Neuronal stem cell (in vitro differentiated cells): Measurements from ENCODE around the gene PLAAT3.

Experiments used
- DNase-seq: peaks from one replicate; pipeline ENCODE4 v3.0.0-alpha.2; 2013; ENCODE audit warnings: low spot score
- H2AFZ ChIP-seq: one replicate; pipeline ENCODE4 v1.6.1; 2013; ENCODE audit warnings: mild to moderate bottlenecking, low read length, inconsistent platforms
- H2AK5ac ChIP-seq: 2 replicates; pipeline ENCODE4 v1.6.1; 2013; ENCODE audit warnings: low read depth, mild to moderate bottlenecking, inconsistent platforms, low read length, moderate library complexity, mixed read lengths
- H2BK120ac ChIP-seq: 2 replicates; pipeline ENCODE4 v1.6.1; 2013; ENCODE audit warnings: low read depth, mild to moderate bottlenecking, inconsistent platforms, low read length, moderate library complexity, mixed read lengths
- H2BK12ac ChIP-seq: one replicate; pipeline ENCODE4 v1.6.1; 2013; ENCODE audit warnings: low read length, inconsistent platforms
- H2BK15ac ChIP-seq: 2 replicates; pipeline ENCODE4 v1.6.1; 2013; ENCODE audit warnings: mild to moderate bottlenecking, low read length, inconsistent platforms, mixed read lengths
- H2BK5ac ChIP-seq: one replicate; pipeline ENCODE4 v1.6.1; 2013; ENCODE audit warnings: inconsistent platforms, mild to moderate bottlenecking, low read length, moderate library complexity
- H3K14ac ChIP-seq: one replicate; pipeline ENCODE4 v1.6.1; 2013; ENCODE audit warnings: low read length, inconsistent platforms
- H3K18ac ChIP-seq: 2 replicates; pipeline ENCODE4 v1.6.1; 2013; ENCODE audit warnings: low read length, inconsistent platforms
- H3K23ac ChIP-seq: 2 replicates; pipeline ENCODE4 v1.6.1; 2013; ENCODE audit warnings: low read depth, mild to moderate bottlenecking, mixed read lengths, low read length, inconsistent platforms; ENCODE audit not compliant: poor library complexity
- H3K27ac ChIP-seq: replicated peaks from 3 replicates; pipeline ENCODE4 v1.5.1; 2013; ENCODE audit warnings: low read length, inconsistent platforms
- H3K27me3 ChIP-seq, 3 experiments: 2 replicates each; pipeline ENCODE4 v1.6.1; 2013; ENCODE audit warnings: low read length in 3 of 3, mild to moderate bottlenecking in 2 of 3, inconsistent platforms in 1 of 3, low read depth in 1 of 3, mixed read lengths in 1 of 3, moderate library complexity in 1 of 3; ENCODE audit not compliant: control insufficient read depth in 3 of 3, insufficient read depth in 3 of 3
- H3K36me3 ChIP-seq, 2 donors: replicated peaks in 1 of 2; 2 replicates each; pipeline ENCODE4 v1.6.1; 2013; ENCODE audit warnings: low read length in 2 of 2; ENCODE audit not compliant: control insufficient read depth in 2 of 2, insufficient read depth in 2 of 2
- H3K4ac ChIP-seq: 2 replicates; pipeline ENCODE4 v1.6.1; 2013; ENCODE audit warnings: inconsistent platforms, mild to moderate bottlenecking, low read length, moderate library complexity
- H3K4me1 ChIP-seq, 2 donors: 1 replicate in 1 of 2; 2 replicates in 1 of 2; pipeline ENCODE4 v1.6.1; 2013; ENCODE audit warnings: low read length in 2 of 2, low read depth in 1 of 2; ENCODE audit not compliant: control insufficient read depth in 2 of 2, insufficient read depth in 1 of 2
- H3K4me2 ChIP-seq: one replicate; pipeline ENCODE4 v1.6.1; 2013; ENCODE audit warnings: mild to moderate bottlenecking, low read length, inconsistent platforms; ENCODE audit not compliant: insufficient read depth, poor library complexity, severe bottlenecking
- H3K4me3 ChIP-seq, 2 donors: 2 replicates each; pipeline ENCODE4 v1.5.1; 2013; ENCODE audit warnings: low read length in 2 of 2, mild to moderate bottlenecking in 2 of 2, inconsistent platforms in 1 of 2, moderate library complexity in 1 of 2
- H3K79me1 ChIP-seq: one replicate; pipeline ENCODE4 v1.6.1; 2013; ENCODE audit warnings: low read depth, mild to moderate bottlenecking, inconsistent platforms, low read length, moderate library complexity
- H3K9ac ChIP-seq: one replicate; pipeline ENCODE4 v1.6.1; 2013; ENCODE audit warnings: mild to moderate bottlenecking, low read depth, low read length, inconsistent platforms; ENCODE audit not compliant: poor library complexity
- H3K9me3 ChIP-seq, 2 donors: replicated peaks in 1 of 2; 2 replicates each; pipeline versions ENCODE3 to v1.6.1; 2013; ENCODE audit warnings: low read length in 2 of 2, mild to moderate bottlenecking in 2 of 2, inconsistent platforms in 1 of 2, low read depth in 1 of 2, mixed read lengths in 1 of 2, moderate library complexity in 1 of 2; ENCODE audit not compliant: control insufficient read depth in 2 of 2, insufficient read depth in 1 of 2
- H4K8ac ChIP-seq: one replicate; pipeline ENCODE4 v1.6.1; 2013; ENCODE audit warnings: low read depth, mild to moderate bottlenecking, inconsistent platforms, low read length, moderate library complexity
- H4K91ac ChIP-seq: one replicate; pipeline ENCODE4 v1.6.1; 2013; ENCODE audit warnings: low read length, low read depth, mild to moderate bottlenecking, inconsistent platforms; ENCODE audit not compliant: poor library complexity
- WGBS, 2 donors: extraction: QIAGEN DNeasy Blood & Tissue Kit; methylation state at CpG; one replicate each; pipeline ENCODE4 v1.1.7; 2013; ENCODE audit warnings: missing lambda C conversion rate in 2 of 2, mixed read lengths in 1 of 2; ENCODE audit not compliant: insufficient read length in 2 of 2, insufficient replicate concordance in 1 of 2; ENCODE audit errors: extremely low coverage in 2 of 2; 5-methylcytosine and 5-hydroxymethylcytosine counted together

PLAAT3 gene

DNA sequence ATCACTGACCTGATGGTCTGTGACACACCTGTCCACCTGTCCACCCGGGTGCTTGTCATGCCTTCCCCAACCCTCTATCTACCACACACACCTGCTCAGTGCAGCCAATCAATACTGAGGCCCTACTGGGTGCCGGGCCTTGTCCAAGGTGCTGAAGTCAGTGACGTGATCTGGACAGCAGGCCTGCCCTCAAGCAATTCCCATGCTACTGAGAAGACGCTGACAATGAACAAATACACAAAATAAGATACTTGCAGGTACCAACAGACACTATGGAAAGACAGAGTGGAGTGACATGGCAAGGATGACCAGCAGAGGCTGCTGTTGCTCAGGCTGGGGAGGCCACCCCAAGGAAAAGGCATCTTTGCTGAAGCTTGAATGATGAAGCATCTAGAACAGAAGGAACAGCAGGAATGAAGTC, 21.2 kb downstream of the PLAAT3 start:
- no peak overlapping the region for H2BK12ac ChIP-seq
- no peak for DNase-seq
- no peak overlapping the region for H4K91ac ChIP-seq
- no peak overlapping the region for H2BK120ac ChIP-seq
- no peak overlapping the region for H3K4me2 ChIP-seq
- H2AK5ac ChIP-seq: no peak overlapping the region
- no peak overlapping the region for H3K14ac ChIP-seq
- H4K8ac ChIP-seq: no peak overlapping the region
- no peaks in the 10 kb centered on the region for H3K27me3 ChIP-seq
- H3K9me3 ChIP-seq: peaks cover 0 to 3% of the 10 kb centered on the region in 2 donors
- H3K9ac ChIP-seq: no peak overlapping the region
- no peaks in the 10 kb centered on the region for H3K4me1 ChIP-seq
- no peak overlapping the region for H2BK5ac ChIP-seq
- no peaks in the 10 kb centered on the region for H3K36me3 ChIP-seq
- no peak overlapping the region for H3K27ac ChIP-seq
- no peak overlapping the region for H3K18ac ChIP-seq
- peak overlapping the region; percentile 45 for H2AFZ ChIP-seq
- H3K4me3 ChIP-seq: no peak overlapping the region
- no peak overlapping the region for H3K23ac ChIP-seq
- no peak overlapping the region for H2BK15ac ChIP-seq
- H3K4ac ChIP-seq: no peak overlapping the region
- H3K79me1 ChIP-seq: no peaks in the 10 kb centered on the region
- no CpG with 5 or more reads among the region's 4 CpGs for WGBS, 2 donors

DNA sequence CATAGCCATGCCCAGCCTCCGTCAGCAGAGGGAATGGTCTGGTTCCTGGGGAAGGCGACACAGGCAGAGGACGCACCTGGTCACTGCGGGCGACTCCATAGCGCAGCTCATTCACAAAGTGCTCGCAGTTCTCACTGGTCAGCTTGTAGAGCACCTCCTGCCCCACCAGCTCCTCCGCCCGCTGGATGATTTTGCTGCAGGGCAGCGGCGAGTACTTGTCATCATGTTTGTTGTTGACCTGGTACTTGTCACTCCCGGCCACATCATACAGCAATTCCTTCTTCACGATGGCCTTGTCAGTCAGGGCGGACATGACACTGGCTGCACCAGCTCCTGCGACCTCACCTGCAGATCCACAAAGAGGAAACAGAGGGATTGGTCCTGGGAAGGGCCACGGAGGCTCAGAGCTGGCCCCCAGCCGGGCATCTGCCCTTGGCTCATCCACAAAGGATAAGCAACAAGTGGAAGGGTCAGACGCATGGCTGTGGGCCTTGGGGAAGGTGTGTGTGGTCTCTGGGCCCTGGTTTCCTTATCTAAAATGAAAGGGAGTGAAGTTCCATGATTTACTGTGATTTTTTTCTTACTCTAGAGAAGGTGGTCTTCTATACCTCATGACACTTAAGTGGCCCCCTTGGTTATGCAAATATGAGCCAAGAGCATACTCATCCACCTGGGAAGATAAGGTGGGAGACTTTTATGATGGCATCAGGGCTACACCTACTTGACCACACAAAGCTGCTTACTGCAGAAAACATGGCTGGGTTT, 24.0 kb downstream of the PLAAT3 start:
- Histone ChIP-seq H3K14ac (no peak overlapping the region), H3K4ac (no peak overlapping the region), H4K91ac (no peak overlapping the region), H3K27ac (no peak overlapping the region), H2BK5ac (no peak overlapping the region), H4K8ac (no peak overlapping the region), H3K27me3 (no peaks in the 10 kb centered on the region), H2BK15ac (no peak overlapping the region), H3K79me1 (no peaks in the 10 kb centered on the region), H3K9ac (peak overlapping the region; percentile 79), H3K23ac (peak overlapping the region; percentile 28), H3K4me3 (no peak overlapping the region), H3K9me3 (no peaks in the 10 kb centered on the region), H3K36me3 (no peaks in the 10 kb centered on the region), H2BK120ac (no peak overlapping the region), H3K4me2 (no peak overlapping the region), H2BK12ac (no peak overlapping the region), H3K4me1 (no peaks in the 10 kb centered on the region), H2AK5ac (no peak overlapping the region), H3K18ac (peak overlapping the region; percentile 17), H2AFZ (no peak overlapping the region)
- DNase-seq: no peak
- no CpG with 5 or more reads among the region's 18 CpGs for WGBS, 2 donors

DNA sequence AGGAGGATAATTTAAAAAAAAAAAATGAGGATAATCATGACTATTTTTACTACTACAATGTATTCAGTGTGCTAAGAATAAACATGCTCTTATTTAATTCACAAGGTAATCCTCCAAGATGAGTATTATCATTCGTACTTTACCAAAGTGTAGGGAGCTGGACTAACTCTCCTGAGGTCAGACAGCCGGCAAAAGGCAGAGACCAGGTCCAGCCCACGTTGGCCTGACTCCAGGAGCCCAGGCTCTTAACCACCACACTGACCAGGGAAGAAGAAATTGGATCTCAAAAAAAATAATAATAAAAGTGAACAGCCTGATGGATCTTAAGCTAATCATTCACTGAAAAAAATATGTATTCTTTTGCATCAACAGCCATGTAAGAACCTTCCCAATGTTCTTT, 25.2 kb downstream of the PLAAT3 start:
- WGBS, 2 donors: no CpG with 5 or more reads among the region's 3 CpGs
- H3K79me1 ChIP-seq: no peaks in the 10 kb centered on the region

DNA sequence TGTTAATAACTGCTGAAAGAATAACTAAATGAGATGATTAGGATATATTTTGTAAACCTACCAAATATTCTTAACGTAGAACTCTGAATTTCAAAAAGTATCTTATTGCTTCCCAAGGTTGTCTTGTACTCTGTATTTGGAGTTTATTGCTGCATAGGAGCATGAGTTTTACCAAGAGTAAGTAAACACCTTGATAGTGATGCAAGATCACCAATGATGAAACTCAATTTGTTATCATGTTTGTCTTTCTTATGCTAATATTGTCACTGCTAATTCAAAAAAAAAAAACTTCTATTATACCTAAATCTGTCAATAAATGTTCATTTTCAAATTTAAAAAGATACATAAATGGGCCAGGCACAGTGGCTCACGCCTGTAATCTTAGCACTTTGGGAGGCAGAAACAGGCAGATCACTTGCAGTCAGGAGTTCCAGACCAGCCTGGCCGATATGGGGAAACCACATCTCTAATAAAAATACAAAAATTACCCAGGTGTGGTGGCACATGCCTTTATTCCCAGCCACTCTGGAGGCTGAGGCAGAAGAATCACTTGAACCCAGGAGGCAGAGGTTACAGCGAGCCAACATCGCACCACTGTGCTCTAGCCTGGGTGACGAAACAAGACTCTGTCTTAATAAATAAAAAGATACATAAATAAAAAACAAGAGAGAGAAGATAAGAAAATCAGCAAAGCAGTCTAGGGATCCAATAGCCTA, 27.6 kb downstream of the PLAAT3 start:
- Histone ChIP-seq H3K4me1 (no peaks in the 10 kb centered on the region), H3K18ac (no peak overlapping the region), H2BK5ac (no peak overlapping the region), H2AK5ac (no peak overlapping the region), H3K23ac (no peak overlapping the region), H3K4me2 (no peak overlapping the region), H3K9me3 (no peaks in the 10 kb centered on the region), H3K36me3 (no peaks in the 10 kb centered on the region), H2BK12ac (no peak overlapping the region), H4K8ac (no peak overlapping the region), H3K14ac (no peak overlapping the region), H3K79me1 (no peaks in the 10 kb centered on the region), H3K9ac (no peak overlapping the region), H3K27me3 (no peaks in the 10 kb centered on the region), H2AFZ (no peak overlapping the region), H2BK15ac (no peak overlapping the region), H3K4ac (no peak overlapping the region), H2BK120ac (no peak overlapping the region), H3K4me3 (no peak overlapping the region), H3K27ac (no peak overlapping the region), H4K91ac (no peak overlapping the region)
- no CpG with 5 or more reads among the region's 6 CpGs for WGBS, 2 donors
- DNase-seq: no peak

More for the DNA sequence above, 25.2 kb downstream of the PLAAT3 start:
- H2BK12ac ChIP-seq: no peak overlapping the region
- no peak overlapping the region for H3K4ac ChIP-seq
- no peak overlapping the region for H3K14ac ChIP-seq
- H3K4me1 ChIP-seq: no peaks in the 10 kb centered on the region
- H2AFZ ChIP-seq: no peak overlapping the region
- no peaks in the 10 kb centered on the region for H3K27me3 ChIP-seq
- no peak overlapping the region for H2BK5ac ChIP-seq
- no peak overlapping the region for H3K23ac ChIP-seq
- no peak overlapping the region for H3K27ac ChIP-seq
- H3K18ac ChIP-seq: no peak overlapping the region
- no peak overlapping the region for H3K4me3 ChIP-seq
- no peak overlapping the region for H4K91ac ChIP-seq
- H4K8ac ChIP-seq: no peak overlapping the region
- no peak overlapping the region for H2BK120ac ChIP-seq
- no peak for DNase-seq
- no peak overlapping the region for H2AK5ac ChIP-seq
- H2BK15ac ChIP-seq: no peak overlapping the region
- H3K36me3 ChIP-seq: no peaks in the 10 kb centered on the region
- no peaks in the 10 kb centered on the region for H3K9me3 ChIP-seq
- no peak overlapping the region for H3K9ac ChIP-seq
- no peak overlapping the region for H3K4me2 ChIP-seq
